Mammary epithelial cell (primary cell): ENCODE measurements around the gene DNAJC6.

Experiments used
- EZH2 ChIP-seq: IDR thresholded peaks from 2 replicates; pipeline ENCODE4 v1.6.1; 2012; ENCODE audit warnings: low read length, inconsistent platforms, borderline replicate concordance
- TF ChIP-seq, protein P1 (sequence below), 2 donors: IDR thresholded peaks in 1 of 2; conservative IDR thresholded peaks in 1 of 2; 2 replicates each; pipeline ENCODE4 v1.5.1; 2011 to 2012; ENCODE audit warnings: inconsistent platforms in 2 of 2, low read length in 2 of 2, mild to moderate bottlenecking in 2 of 2, control low read depth in 1 of 2, low read depth in 1 of 2; ENCODE audit not compliant: insufficient read depth in 1 of 2; ENCODE audit errors: extremely low read depth in 1 of 2

DNA sequence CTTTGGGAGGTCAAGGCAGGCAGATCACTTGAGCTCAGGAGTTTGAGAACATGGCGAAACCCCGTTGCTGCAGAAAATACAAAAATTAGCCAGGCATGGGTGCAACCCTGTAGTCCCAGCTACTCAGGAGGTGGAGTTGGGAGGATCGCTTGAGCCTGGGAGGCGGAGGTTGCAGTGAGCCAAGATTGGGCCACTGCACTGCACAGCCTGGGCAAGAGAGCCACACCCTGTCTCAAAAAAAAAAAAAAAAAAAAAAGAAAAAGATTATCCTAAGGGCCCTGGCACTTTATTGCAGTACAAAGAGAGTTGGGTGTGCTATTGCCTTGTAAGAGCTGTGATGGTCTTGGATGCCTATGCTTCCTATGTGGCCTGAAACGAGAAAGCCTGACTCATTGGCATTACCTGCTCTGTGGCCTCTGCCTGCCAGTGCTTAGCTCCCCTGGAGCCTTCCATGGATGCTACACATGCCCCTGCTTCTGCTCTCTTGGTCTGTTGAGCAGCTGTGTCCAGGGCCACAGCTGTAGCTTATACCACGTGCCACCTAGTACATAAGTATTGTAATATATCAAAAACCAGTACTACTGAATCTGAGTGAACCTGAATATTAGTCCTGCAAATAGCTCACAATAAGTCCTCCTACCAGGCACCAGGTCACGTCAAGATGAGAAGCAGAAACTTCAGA lies 45.8 kb downstream of the DNAJC6 start:
- TF ChIP-seq, protein P1, sequence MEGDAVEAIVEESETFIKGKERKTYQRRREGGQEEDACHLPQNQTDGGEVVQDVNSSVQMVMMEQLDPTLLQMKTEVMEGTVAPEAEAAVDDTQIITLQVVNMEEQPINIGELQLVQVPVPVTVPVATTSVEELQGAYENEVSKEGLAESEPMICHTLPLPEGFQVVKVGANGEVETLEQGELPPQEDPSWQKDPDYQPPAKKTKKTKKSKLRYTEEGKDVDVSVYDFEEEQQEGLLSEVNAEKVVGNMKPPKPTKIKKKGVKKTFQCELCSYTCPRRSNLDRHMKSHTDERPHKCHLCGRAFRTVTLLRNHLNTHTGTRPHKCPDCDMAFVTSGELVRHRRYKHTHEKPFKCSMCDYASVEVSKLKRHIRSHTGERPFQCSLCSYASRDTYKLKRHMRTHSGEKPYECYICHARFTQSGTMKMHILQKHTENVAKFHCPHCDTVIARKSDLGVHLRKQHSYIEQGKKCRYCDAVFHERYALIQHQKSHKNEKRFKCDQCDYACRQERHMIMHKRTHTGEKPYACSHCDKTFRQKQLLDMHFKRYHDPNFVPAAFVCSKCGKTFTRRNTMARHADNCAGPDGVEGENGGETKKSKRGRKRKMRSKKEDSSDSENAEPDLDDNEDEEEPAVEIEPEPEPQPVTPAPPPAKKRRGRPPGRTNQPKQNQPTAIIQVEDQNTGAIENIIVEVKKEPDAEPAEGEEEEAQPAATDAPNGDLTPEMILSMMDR (conservative IDR thresholded peaks at IDR 0.05 in 1 of 2, IDR thresholded peaks at IDR 0.05 in 1 of 2; ENCODE audit: extremely low read depth in 1 of 2, insufficient read depth in 1 of 2, low read depth in 1 of 2, low read length in 2 of 2): no peak
- no peak for TF ChIP-seq EZH2
